GM19193 (cell line): ENCODE measurements around the gene MRPL12.

Source experiments
- POLR2A ChIP-seq: IDR thresholded peaks from 4 replicates; pipeline ENCODE4 v1.6.1; 2011; ENCODE audit not compliant: insufficient read depth, insufficient read length; ENCODE audit errors: extremely low read depth

The MRPL12 gene

GRCh38 chr17:81734405-81735263 lies 31.5 kb downstream of the MRPL12 start:
- no peak for TF ChIP-seq POLR2A

- no peak for TF ChIP-seq POLR2A
Measured at GRCh38 chr17:81735264-81736102, 32.3 kb downstream of the MRPL12 start.

DNA sequence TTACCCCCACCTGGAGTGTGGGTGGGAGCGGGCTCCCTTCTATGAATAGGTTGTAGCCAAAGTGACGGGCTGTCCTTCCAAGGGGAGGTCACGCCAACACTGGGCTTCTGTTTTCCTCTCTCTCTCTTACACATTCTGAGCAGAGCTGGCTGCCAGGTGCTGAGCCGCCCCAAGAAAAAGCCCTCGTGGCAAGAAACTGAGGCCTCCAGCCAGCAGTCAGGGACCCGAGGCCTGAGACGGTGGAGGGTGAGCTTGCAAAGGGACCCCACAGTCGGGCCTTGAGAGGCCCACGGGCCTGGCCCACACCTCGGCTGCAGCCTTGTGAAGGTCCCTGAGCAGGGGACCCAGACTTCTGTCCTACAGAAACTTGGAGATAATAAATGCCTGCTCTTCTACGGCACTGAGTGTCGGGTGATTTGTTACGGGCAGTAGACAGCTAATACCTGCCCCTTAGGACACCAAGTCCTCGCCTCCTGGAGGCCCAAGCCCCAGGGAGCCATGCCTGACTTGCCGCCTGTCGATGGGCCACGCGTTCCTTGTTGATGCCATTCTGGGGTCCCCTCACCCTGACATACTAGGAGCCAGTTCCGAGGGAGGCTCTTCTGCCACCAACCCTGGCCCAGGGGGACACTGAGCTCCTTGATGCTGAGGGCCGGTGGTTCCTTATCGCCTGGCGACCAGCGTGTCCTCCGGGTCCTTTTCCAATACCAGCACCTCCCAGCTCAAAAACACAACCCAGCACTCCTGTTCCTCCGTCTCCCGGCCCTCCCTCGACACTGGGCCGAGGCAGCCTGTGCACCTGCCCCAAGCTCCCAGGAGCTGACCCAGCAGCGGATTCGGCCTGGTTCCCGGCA lies 35.0 kb downstream of the MRPL12 start:
- no peak for TF ChIP-seq POLR2A

GRCh38 chr17:81738801-81739393 lies 35.7 kb downstream of the MRPL12 start:
- no peak for TF ChIP-seq POLR2A

- no peak for TF ChIP-seq POLR2A
Measured at GRCh38 chr17:81740395-81740961, 37.3 kb downstream of the MRPL12 start.

DNA sequence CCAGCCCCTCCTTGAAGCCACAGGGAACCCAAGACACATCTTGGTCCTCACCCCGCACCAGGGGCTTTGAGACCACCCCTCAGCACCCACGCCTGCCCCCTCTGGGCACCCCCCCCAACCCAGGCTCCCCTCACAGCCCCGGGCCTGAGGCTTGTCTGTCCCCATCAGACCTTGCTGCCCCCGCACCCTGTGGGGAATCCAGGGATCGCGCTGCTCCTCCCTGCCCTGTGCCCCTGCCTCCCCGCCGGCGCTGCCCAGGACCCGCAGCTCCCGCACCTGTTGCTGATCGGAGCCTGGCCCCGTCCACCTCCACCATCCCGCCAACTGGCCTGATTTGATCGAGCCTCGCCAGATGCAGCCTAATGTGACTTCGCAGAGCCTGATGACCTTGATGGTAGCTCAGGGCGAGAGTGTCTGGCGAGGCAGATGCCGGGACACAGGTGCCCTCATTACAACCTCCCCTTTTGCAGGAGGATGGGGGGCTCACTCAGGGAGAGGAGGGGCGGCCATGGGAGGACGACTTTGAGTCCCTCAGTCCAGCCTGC lies 38.0 kb downstream of the MRPL12 start:
- no peak for TF ChIP-seq POLR2A

DNA sequence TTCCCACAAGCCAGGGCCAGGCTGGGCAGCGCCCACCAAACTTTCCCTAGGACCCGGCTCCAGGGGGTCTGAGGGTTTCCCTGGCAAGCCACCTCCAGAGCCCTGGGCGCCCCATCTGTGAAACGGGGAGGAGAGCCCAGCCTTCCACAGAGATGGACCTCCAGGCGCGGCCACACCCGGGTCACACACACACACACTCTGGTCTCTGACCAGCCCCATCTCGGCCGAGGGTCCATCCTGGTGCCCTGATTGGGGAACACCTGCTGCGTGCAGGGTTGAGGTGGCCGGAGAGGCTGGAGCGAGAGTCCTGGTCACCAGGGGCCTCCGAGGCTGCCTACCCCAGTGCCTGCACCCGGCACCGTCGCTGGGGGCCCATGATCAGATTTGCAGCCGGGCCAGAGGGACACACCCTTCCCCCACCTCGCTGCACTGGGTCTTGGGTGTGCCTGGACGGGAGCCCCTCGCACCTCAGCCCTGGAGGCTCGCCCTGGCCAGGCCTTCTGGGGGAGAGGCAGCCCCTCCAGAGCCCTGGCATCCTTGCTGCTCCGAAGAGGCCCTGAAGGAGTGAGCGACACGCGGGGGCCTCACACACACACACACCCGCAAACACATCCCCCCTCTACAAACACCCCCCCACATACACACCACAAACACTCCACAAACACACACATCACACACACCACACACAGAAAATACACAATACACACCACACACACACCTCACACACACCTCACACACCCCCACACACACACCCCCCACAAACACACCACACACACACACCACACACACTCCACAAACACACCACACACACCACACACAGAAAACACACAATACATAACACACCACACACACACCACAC lies 38.7 kb downstream of the MRPL12 start:
- no peak for TF ChIP-seq POLR2A
